ENCODE measurements around the gene BTK.

BTK gene

DNA sequence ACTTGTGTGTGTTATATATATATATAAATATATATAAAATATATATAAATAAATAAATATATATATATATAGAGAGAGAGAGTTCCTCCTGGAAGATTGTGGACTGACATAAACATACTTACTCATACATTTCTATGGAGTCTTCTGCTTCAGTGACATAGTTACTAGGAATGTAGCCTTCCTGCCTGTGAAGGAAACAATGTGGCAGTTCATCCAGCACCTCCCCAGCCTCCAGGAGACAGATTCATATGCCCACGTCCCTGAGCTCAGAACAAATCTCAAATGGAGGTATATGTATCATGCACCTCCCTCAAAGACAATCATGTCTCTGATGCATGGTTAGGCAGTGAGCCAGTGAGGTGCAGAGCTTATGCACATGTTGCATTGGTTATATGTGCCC is 26.0 kb downstream of the BTK start:
- H4K20me1 ChIP-seq (ENCODE audit: control insufficient read depth, insufficient read depth, low read depth, low read length): no peaks in the 10 kb centered on the region
- H3K4me3 ChIP-seq (ENCODE audit: low read length): no peak overlapping the region
- H3K4me1 ChIP-seq (ENCODE audit: control insufficient read depth, low read length): peaks cover 23% of the 10 kb centered on the region
- H3K27me3 ChIP-seq (ENCODE audit: control insufficient read depth, low read length): no peaks in the 10 kb centered on the region
- H3K36me3 ChIP-seq (ENCODE audit: control insufficient read depth, low read length): peaks cover 75% of the 10 kb centered on the region
- H3K9me2 ChIP-seq (replicated peaks; ENCODE audit: control insufficient read depth, low read length): no peaks in the 10 kb centered on the region
- 0 out of 2 replicates have a peak, but pooled peaks cover 2% of the 10 kb centered on the region for H3F3A ChIP-seq (ENCODE audit: control insufficient read depth, insufficient read depth)
- TF ChIP-seq, protein P1, sequence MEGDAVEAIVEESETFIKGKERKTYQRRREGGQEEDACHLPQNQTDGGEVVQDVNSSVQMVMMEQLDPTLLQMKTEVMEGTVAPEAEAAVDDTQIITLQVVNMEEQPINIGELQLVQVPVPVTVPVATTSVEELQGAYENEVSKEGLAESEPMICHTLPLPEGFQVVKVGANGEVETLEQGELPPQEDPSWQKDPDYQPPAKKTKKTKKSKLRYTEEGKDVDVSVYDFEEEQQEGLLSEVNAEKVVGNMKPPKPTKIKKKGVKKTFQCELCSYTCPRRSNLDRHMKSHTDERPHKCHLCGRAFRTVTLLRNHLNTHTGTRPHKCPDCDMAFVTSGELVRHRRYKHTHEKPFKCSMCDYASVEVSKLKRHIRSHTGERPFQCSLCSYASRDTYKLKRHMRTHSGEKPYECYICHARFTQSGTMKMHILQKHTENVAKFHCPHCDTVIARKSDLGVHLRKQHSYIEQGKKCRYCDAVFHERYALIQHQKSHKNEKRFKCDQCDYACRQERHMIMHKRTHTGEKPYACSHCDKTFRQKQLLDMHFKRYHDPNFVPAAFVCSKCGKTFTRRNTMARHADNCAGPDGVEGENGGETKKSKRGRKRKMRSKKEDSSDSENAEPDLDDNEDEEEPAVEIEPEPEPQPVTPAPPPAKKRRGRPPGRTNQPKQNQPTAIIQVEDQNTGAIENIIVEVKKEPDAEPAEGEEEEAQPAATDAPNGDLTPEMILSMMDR (IDR thresholded peaks at IDR 0.05; ENCODE audit: low read depth, low read length, poor library complexity, severe bottlenecking): no peak
- no peak for TF ChIP-seq EZH2phosphoT487 (IDR thresholded peaks at IDR 0.05; ENCODE audit: borderline replicate concordance, low read length)
- no peaks in the 10 kb centered on the region for H3K9me3 ChIP-seq (ENCODE audit: control insufficient read depth, insufficient read depth, low read length)
- H3K27ac ChIP-seq (ENCODE audit: low read depth, low read length): no peak overlapping the region
- no peak overlapping the region for H3K4me2 ChIP-seq (ENCODE audit: low read length)
- no peaks in the 10 kb centered on the region for H3K79me2 ChIP-seq (ENCODE audit: control insufficient read depth, low read length)

DNA sequence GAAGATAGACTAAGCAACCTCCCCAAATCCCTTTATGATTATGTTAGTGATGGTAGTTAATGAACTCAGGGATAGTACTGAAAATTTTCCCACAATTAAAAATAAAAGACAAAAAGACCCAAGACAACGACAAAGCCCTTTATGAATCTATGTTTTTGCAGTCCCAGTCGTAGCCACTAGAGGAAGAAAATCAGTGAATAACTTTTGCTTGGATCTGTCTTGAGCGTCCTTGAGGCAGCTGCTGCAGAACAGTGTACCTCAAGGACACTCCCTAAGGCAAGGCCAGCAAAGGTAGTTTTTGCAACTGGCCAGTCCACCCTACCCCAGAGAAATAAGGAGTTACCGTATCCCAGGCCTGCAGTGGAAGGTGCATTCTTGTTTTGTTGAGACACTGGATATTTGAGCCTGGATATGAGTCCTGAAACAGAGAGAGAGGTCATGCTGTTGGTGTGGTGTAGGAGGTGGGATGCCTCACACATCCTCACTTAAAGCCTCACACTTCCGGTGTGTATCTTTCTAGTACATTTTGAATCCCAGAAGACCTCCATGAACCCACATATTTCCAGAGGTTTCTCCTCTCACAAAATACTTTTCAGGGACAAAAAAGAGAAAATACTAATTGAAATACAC is 28.7 kb downstream of the BTK start:
- no peaks in the 10 kb centered on the region for H3K9me2 ChIP-seq (replicated peaks; ENCODE audit: control insufficient read depth, low read length)
- peaks cover 83% of the 10 kb centered on the region for H3K36me3 ChIP-seq (ENCODE audit: control insufficient read depth, low read length)
- H3F3A ChIP-seq (ENCODE audit: control insufficient read depth, insufficient read depth): 0 out of 2 replicates have a peak, but pooled peaks cover 2% of the 10 kb centered on the region
- no peak overlapping the region for H3K4me2 ChIP-seq (ENCODE audit: low read length)
- H3K27ac ChIP-seq (ENCODE audit: low read depth, low read length): no peak overlapping the region
- no peaks in the 10 kb centered on the region for H3K27me3 ChIP-seq (ENCODE audit: control insufficient read depth, low read length)
- H3K79me2 ChIP-seq (ENCODE audit: control insufficient read depth, low read length): no peaks in the 10 kb centered on the region
- TF ChIP-seq EZH2phosphoT487 (IDR thresholded peaks at IDR 0.05; ENCODE audit: borderline replicate concordance, low read length): no peak
- TF ChIP-seq, protein P1 (IDR thresholded peaks at IDR 0.05; ENCODE audit: low read depth, low read length, poor library complexity, severe bottlenecking): peak; percentile 42
- no peaks in the 10 kb centered on the region for H3K9me3 ChIP-seq (ENCODE audit: control insufficient read depth, insufficient read depth, low read length)
- peaks cover 23% of the 10 kb centered on the region for H3K4me1 ChIP-seq (ENCODE audit: control insufficient read depth, low read length)
- H4K20me1 ChIP-seq (ENCODE audit: control insufficient read depth, insufficient read depth, low read depth, low read length): no peaks in the 10 kb centered on the region
- no peak overlapping the region for H3K4me3 ChIP-seq (ENCODE audit: low read length)

DNA sequence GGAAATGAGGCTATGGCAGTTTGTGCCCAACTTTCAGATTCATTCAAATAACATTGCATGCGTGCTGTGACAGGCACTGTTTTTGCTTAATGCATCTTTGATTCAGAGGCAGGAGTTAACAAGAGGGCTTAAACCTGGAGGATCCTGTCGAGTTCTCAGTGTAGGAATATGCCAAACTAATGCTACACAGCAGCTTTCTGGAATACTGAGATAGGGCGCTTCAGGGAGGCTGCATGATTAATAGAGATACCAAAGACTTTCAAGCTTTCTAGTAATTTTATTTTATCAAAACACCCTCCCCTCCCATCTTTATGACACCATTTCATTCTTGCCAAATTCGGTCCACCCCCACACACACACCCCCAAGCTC is 36.8 kb downstream of the BTK start:
- Histone ChIP-seq H3K79me2 (ENCODE audit: control insufficient read depth, low read length) (peaks cover 44% of the 10 kb centered on the region), H3K4me1 (ENCODE audit: control insufficient read depth, low read length) (peaks cover 18% of the 10 kb centered on the region), H3K27me3 (ENCODE audit: control insufficient read depth, low read length) (no peaks in the 10 kb centered on the region), H3K4me2 (ENCODE audit: low read length) (peak overlapping the region; percentile 85), H3F3A (ENCODE audit: control insufficient read depth, insufficient read depth) (peaks cover 7% of the 10 kb centered on the region), H3K4me3 (ENCODE audit: low read length) (peak overlapping the region; percentile 89), H3K9me3 (ENCODE audit: control insufficient read depth, insufficient read depth, low read length) (no peaks in the 10 kb centered on the region), H4K20me1 (ENCODE audit: control insufficient read depth, insufficient read depth, low read depth, low read length) (no peaks in the 10 kb centered on the region), H3K36me3 (ENCODE audit: control insufficient read depth, low read length) (peaks cover 58% of the 10 kb centered on the region), H3K9me2 (replicated peaks; ENCODE audit: control insufficient read depth, low read length) (no peaks in the 10 kb centered on the region), H3K27ac (ENCODE audit: low read depth, low read length) (peak overlapping the region; percentile 62)
- TF ChIP-seq, protein P1 (IDR thresholded peaks at IDR 0.05; ENCODE audit: low read depth, low read length, poor library complexity, severe bottlenecking): no peak
- no peak for TF ChIP-seq EZH2phosphoT487 (IDR thresholded peaks at IDR 0.05; ENCODE audit: borderline replicate concordance, low read length)
